Sigmoid colon (tissue), 4 donors: ENCODE data around the gene OR5K1.

Source experiments
- EP300 ChIP-seq, 4 donors: sonication (generic); formaldehyde crosslinking; IDR thresholded peaks; one replicate each; pipeline ENCODE4 v1.6.1; 2017; ENCODE audit warnings: antibody characterized with exemption in 4 of 4
- POLR2A ChIP-seq, 2 donors: fragments of 450-650 bp; IDR thresholded peaks; one replicate each; pipeline ENCODE4 v1.6.1; 2016; ENCODE audit warnings: antibody characterized with exemption in 2 of 2, mild to moderate bottlenecking in 2 of 2, moderate library complexity in 2 of 2
- POLR2AphosphoS5 ChIP-seq, 4 donors: sonication (generic); formaldehyde crosslinking; IDR thresholded peaks; one replicate each; pipeline ENCODE4 v1.6.1; 2017; ENCODE audit warnings: antibody characterized with exemption in 4 of 4
- TF ChIP-seq, protein P1 (sequence below), 4 experiments: fragments of 450-650 bp in 3 of 4; fragments of 200-600 bp in 1 of 4; IDR thresholded peaks; one replicate each; pipeline ENCODE4 v1.5.1; 2016 to 2019; ENCODE audit warnings: antibody characterized with exemption in 4 of 4, mild to moderate bottlenecking in 3 of 4, moderate library complexity in 2 of 4

DNA sequence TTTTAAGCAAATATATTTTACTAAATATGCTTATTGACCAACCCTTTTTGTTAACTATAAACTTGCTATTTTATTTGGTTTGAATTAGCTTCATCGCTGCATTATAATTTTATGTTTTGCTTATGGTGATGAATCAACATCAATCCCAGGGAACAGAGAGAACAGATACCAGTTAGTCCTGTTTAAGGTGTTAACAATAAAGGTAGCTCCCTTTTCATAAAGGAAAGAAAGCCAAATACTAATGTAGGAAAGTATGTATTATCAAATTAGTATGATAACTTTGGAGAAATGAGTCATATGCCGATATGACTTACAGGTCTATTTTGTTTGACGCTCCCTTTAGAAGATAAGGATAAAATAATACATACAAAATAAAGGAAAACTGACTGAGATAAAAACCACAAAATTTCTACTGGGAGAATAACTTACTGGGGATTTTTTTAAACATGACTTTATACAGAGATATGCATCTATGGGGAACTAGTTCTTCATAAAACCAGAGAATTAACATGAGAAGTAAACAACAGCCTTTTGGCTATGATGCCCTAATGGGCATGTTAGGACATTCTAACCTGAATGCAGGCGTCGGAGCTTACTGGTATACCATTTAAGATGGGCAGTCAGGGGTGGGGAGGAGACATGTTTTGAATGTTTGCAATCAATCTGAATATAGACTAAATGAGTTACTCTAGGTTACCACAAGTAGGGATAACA, 39.0 kb downstream of the OR5K1 start:
- TF ChIP-seq, protein P1, sequence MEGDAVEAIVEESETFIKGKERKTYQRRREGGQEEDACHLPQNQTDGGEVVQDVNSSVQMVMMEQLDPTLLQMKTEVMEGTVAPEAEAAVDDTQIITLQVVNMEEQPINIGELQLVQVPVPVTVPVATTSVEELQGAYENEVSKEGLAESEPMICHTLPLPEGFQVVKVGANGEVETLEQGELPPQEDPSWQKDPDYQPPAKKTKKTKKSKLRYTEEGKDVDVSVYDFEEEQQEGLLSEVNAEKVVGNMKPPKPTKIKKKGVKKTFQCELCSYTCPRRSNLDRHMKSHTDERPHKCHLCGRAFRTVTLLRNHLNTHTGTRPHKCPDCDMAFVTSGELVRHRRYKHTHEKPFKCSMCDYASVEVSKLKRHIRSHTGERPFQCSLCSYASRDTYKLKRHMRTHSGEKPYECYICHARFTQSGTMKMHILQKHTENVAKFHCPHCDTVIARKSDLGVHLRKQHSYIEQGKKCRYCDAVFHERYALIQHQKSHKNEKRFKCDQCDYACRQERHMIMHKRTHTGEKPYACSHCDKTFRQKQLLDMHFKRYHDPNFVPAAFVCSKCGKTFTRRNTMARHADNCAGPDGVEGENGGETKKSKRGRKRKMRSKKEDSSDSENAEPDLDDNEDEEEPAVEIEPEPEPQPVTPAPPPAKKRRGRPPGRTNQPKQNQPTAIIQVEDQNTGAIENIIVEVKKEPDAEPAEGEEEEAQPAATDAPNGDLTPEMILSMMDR (IDR thresholded peaks at IDR 0.05), result no peak
- TF ChIP-seq POLR2AphosphoS5 (IDR thresholded peaks at IDR 0.05), result no peak
- no peak for TF ChIP-seq EP300 (IDR thresholded peaks at IDR 0.05)
- TF ChIP-seq POLR2A (IDR thresholded peaks at IDR 0.05), result no peak
